HG03196 (cell line): ENCODE measurements around the gene VAC14.

ENCODE experiments used
- ATAC-seq: cut with Tn5 transposase; IDR thresholded peaks from one replicate; pipeline ENCODE4 v1.9.1; 2021; ENCODE audit not compliant: unreplicated experiment

The VAC14 gene

DNA sequence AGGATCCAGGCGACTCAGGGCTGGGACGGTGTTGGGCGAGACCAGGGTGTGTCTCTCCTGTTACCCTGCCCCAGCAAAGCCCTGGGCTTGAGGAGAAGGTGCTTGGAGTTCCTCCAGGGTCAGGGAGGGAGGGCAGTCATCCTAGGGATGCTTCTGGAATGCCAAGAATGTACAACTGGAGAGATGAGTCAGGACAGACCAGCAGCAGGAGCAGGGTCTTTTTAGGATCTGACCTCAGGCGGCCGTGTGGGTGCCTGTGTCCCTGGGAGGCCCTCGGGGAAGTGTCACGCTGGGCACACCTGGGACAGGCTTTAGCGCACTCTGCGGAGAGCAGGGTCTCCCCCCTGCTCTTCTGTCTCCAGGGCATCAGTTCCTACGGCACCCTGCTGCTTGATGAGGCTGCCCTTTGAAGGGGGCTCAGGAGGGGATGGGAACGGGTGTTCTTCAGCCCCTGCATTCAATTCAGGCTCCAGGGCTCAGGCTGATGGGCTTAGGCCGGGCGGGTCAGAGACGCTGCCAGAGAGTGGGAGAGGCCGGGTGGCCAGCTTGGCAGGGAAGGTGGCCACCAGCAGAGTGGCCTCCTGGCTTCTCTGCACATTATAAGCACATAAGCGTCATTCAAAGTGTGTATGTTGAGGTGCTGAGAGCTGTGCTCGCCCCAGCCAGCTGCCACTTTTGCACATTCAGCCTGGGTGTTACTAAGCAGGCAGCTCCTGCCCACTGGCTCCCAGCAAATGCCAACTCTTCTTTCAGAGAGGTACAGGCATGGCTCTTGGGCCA, 106.7 kb downstream of the VAC14 start:
- ATAC-seq: no peak

DNA sequence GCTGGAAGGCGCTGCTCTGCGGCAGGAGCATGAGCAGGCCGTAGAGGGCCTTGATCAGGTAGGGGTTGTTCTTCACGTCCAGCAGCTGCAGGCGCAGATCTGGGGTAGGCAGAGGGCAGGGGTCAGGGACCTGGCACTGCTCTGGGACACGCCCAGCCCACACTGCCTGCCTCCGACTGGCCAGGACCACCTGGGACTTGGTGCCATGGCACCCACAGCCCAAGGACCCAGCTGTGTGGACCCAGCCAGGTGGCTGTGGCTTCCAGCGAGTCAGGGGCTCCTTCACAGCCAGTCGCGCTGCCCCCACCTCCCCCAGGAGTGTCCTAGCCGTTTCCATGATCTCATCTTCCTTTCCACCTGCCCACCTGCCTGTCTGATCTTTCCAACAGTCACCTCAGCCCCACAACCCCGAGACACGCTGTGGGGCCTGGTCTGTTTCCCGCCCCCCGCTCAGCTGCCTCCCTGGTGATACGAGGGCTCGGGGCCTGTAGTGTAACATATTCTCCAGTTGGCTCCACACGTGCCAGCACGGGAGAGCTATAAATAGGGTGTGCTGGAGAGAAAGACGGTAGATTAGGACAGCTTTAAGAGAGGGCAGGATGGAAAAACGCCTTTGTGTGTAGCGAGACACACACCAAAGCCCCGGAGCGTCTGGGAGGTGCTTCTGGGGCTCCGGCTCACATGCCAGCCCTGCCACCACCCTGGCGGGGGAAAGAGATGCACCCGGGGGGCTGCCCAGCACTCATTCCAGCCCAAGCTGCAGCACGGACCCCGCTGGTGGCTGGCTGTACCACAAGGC, 107.9 kb downstream of the VAC14 start:
- no peak for ATAC-seq

DNA sequence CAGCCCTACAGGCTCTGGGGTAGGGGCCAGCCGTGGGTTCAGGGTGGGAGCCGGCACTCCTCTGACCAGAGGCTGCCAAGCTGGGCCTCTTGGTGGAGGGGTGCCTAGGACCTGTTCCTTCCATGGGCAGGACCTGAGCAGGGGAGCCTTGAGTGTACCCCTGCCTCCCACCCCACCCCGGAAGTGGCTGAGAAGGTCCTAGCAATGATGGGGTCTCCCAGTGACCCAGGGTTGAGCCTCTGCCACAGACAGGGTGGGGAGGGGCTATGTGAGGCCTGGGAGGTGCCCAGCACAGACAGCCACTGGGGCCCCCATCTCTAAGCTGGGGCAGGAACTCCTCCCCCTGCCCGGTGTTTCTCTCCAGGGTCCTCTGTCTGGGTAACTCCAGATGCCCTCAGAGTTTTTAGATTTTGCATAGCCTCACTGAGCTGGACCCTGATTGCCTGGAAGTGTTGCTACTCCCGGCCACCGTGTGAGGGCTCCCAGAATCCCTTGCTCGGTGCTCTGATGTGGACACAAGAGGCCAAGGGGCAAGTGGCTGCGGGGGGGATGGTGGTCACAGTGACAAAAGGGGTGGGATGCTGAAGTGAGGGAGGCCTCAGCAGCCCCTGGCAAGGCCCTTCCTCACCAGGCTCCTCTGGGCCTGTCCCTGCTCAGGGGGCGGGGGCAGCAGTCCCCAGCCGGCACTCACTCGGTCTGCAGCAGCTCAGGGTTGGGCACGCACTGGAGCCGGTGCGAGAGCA, 108.7 kb downstream of the VAC14 start:
- ATAC-seq: no peak

DNA sequence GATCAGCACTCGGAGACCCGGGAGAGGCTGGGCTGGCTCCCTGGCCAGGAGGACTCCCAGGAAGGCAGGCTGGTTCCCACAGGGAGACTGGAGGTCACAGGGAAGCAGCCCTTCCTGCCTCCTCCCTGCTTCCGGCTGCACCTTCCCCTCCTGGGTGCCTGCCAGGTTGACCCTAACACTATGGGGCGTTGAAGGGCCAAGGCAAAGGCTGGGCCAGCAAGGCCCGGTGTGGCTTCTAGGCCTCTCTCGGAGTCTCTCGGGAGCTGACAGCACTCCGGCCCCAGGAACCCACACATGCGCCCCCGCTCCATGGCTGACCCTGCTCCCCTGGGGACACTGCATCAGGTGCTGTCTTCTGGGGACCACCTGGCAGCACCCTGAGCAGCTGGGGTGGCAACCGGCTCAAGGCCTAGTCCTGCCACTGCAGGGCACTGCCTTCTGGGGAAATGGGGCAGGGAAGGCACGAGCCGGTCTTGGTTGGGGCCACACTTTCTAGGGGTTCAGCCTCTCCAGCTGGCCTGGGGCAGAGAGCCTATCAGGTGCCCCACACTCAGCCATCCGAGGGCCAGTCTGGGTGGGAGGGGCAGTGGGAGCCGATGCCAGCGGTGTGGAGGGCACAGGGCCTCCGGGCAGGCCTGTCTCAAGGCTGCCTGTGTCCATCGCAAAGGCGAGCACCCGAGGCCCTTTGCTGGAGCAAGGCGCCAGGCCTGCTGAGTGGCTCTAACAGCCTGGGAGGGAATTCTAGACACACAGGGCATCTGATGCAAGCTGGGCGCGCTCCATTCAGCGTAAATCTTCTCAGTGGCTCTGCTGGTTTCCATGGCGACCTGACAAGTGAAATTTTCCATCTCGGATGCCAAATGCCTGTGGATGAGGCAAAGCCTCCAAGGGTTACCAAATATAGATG, 109.5 kb downstream of the VAC14 start:
- ATAC-seq: no peak

DNA sequence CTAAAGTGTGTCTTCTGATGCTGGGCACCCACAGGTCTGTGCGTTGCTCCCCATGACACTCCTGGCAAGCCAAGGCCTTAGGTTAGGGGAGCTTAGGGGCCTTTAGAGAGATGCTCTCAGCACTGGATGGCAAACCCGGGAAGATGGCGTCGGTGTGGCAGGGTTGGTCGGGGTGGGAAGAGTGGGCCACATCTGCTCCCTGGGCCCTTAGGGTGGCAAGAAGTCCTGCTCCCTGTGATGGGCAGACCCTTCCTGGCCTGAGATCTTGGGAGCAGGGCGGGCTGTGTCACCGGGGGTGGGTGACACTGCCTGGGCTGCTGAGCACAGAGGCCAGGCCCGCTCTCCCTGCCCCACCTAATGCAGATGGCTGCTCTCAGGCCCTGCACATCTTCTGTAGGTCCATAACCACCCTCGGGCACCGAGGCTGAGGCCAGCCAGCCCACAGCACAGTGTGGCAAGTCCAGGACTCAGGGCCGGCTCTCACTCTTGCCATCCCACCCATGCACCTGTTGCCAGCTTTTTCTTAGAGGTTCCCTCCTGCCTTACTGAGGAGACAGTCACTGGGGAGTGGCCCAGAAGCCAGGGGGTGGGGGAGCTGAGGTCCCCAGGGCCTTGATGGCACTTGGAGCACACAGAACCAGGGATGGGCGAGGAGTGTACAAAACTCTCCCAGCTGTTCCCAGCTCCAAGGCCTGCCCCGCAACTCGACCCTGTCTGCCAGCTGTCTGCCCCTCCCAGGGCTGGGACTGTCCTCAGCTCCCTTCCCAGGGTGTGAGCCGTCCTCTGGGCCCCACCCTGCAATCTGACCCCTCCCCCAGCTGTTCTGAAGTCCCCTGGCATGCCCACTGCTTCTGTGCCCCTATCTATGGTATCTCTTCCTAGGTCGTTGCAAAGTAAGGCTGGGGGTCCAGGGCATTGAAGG, 110.7 kb downstream of the VAC14 start:
- ATAC-seq: no peak

DNA sequence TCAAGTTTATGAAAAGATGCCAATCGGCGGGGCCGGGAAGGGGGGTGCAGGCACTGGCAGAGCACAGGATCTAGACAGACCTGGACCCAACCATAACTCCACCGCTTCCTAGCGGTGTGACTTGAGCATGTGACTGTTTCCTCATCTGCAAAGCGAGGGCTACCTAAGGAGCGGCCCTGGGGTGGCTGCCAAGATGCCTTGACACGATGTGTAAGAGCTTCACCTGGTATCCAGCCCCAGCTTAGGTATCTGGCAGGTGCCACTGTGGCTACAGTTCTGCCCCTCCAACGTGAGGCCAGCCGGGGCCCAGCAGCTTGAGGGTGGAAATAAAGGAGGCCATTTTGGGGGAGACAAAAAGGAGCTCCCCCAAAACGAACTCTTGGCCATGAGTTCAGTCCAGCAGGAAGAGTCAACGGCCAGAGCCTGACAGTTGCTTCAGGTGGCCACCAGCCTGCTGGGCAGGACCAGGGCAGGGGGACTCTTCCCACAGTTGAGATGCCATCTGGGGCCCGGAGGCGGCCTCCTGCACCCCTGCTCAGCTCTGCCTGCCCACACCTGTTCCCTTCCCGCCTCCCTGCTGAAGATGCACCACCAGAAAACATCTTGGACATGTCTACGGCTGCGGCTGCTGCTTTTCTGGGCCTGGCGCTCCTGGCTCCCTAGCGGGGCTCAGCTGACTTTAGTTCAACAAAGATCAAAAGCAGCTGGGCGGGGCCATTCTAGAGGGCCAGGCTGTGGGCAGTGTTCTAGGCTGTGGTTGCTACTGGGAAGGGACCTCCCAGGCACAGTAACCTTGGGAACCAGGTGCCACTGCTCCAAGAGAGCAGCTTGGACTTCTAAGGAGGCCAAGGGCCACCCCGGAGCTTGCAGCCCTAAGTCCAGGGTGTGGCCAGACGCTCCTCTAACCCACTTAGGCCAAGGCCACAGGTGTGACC, 111.7 kb downstream of the VAC14 start:
- no peak for ATAC-seq

DNA sequence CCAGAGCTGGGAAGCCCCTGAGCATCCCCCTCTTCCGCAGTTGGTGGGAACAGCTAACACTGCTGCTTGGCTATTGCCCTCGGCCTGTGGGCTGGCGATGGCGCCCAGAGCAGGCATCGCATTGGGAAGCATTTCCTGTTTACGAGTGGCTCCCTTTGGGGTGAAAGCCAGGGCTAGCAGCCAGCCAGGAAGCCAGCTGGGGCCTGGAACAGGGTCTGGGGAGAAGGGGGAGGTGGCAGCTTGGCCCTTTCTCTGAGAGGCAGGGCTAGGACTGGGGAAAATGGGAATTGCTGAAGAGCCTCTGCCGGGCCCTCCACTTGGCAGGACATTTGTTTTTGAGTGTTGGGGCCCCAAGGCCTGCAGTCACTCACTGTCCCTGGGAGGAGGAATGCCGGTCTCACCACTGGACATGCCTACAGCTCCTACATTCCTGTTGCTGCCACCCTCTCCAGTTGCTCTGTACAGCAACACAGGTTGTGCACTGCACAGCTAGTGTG, 112.7 kb downstream of the VAC14 start:
- no peak for ATAC-seq

DNA sequence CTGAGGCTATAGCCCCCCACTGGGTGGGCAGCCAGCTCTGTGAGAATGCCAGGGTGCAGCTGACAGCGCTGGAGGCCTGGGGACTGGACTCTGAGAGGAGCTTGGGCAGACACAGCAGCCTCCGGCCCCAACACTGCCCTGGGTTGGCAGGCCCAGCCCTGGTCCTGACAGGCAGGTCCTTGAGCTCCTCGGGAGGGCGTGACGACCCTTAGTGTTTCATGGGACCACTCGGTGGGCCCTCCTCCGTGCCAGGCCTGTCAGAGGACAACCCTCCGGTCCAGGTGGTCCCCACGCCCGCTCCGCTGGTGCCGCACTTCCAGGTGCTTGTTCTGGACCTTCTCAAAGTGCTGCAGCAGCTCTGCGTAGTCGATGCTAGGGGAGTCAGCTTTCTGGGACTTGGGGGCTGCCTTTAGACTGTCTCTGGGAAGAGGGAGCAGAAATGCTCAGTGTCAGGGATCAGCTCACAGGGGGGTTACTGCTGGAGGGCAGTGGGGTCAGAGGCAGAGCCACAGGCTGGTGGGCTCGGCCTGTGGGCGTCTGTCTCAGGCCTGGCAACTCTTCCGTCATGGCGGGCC, 113.2 kb downstream of the VAC14 start:
- no peak for ATAC-seq

DNA sequence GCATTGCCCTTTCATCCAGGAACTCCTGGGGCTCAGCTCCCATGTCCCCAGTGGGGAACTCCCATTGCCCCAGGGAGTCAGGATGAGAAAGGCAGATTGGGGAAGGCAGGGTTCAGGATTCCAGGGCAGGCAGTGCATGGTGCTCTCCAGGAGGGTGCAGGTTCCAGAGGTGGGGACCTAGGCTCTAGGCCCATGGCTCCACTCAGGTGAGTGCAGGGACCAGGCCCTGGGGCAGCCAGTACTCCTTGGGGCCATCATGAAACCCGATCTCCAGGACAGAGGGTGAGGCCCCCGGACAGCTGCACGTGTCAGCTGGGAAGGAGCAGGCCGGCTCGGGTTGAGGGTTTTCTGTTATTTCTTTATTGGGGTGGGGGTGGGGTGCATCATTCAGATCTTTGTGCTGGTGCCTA, 113.9 kb downstream of the VAC14 start:
- ATAC-seq: no peak

DNA sequence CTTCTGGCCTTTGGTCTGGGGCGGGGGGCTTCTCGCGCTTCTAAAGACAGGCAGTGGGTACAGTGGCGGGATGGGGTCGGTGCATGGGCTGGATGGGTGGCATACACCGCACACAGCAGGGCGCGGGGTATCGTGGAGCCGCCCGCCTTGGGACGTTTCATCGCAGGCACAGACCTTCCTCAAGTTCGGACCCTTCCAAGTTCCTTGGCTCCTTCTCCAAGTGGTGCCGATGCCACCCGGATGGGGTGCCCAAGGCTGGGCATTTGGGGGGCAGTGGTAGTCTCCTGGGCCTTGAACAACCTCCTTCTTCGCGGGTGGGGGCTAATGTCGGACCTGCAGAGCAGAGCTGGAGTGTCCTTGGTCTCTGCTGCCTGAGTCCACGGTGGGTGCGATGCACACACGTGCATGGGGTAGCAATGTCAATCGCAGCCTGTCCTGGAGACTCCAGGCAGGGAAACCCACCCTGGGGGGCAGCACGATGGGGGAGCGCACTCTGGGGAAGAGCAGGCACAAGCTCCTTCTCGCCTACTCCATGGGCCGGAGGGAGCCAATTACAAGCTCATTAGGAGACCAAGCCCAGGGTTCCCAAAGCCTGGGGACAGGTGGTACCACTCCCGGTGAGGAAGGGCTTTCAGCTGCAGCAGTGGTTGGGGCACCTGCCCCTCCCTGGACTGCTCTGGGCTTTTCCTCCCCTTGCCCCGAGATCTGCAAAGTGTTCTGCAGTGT, 114.4 kb downstream of the VAC14 start:
- ATAC-seq: no peak

DNA sequence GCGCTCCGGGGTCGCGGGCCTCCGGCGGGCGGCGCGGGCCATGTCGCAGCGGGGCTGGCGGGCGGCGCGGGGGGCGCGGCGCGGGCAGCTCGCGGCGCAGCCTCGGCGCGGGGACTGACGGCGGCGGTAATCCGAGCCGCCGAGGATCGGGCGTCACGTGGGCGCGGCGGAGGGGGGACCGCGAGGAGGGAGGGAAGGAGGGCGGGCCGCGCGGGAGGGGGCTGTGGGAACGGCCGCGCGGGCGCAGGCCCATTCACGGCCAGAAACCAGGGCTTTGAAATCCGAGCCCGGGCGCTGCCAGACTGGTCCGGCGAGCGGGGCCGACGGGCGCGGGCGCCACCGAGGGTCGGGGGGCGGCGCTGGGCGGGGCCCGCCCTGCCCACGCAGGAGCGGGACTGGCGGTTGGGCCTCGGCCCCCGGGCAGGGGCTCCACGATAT, 115.0 kb downstream of the VAC14 start, which contains the start of gene MTSS2:
Gene MTSS2, minus strand, starts transcription at position 116 of the 438 bp plus-strand sequence. CDS start 262 bp downstream, outside the sequence.
- ATAC-seq: no peak

DNA sequence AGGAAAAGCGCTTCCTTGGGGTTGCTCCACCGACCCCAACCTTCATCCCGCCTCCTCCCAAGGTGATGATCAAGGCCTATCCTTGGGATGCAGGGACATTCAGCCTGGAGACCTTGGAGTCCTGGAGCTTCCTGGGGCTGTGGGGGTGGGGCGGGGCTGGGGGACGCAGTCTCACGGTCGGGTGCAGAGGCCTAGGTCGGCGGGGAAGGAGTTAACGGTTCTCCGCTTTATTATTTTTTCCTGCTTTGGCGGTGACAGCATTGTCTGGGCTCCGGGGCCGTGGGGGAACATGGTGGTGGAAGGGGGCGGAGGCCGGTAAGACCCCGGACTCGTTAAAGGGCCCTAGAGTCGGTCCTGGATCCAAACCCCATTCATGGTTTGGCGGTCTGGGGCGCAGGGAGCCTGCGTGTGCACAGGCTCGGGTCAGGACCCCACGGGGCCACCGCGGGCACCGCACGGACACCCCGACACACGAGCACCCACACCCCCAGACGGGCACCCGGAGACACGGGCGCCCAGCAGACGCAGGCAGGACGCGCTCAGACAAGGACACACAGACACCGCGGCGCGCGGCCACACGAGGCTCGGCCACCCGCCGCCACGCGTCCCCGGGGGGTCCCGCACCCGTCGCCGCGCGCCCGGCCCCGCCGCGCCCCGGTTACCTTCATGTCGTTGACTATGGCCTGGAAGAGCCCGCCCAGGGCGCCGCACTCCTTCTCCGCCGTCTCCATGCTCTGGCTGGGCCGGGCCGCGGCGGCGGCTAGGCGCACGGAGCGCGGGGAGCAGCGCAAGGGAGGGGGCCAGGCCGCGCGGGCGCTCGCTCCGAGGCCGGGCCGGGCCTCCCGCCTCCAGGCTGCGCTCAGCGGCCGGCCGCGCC, 115.7 kb downstream of the VAC14 start:
- ATAC-seq: no peak

DNA sequence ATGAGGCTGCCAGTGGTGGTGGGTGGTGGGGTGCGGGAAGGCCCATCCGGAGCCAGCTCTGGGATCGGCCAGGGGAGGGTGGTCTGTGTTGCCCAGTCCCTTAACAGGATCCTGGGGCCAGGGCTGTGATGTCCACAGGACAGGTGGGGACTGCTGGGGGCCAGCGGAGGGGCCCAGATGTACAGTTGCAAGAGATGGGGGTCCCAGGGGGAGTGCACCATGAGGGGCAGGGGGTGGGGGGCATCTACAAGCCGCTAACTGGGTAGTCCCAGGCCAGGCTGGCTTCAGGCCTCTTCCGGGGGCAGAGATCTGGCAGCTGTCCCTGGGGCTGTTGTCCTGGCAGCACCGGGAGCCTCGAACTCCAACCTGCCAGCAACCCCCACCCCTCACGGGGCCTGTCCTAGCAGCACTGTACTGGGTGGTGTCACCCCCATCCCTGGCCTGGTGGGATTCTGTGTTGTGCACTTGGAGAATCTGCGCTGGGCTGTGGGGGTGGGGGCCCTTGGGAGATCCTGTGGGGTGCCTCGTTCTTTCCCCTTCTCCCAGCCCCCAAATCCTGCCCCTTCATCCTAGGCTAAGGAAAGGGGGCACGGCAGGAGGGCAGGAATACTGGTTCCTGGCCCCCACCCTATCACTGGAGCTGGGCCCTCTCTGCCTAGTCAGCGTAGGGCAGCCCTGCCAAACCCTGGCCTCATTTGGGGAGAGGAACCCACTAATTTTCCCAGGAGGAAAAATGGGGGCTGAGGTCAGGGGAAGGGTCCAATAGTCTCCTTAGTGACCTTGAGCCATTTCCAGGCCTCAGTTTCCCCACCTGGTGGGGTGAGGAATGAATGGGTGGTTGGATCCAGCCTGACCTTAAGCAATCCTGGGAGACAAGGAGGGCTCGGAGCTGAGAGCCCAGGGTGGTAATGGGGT, 116.6 kb downstream of the VAC14 start:
- ATAC-seq: no peak

DNA sequence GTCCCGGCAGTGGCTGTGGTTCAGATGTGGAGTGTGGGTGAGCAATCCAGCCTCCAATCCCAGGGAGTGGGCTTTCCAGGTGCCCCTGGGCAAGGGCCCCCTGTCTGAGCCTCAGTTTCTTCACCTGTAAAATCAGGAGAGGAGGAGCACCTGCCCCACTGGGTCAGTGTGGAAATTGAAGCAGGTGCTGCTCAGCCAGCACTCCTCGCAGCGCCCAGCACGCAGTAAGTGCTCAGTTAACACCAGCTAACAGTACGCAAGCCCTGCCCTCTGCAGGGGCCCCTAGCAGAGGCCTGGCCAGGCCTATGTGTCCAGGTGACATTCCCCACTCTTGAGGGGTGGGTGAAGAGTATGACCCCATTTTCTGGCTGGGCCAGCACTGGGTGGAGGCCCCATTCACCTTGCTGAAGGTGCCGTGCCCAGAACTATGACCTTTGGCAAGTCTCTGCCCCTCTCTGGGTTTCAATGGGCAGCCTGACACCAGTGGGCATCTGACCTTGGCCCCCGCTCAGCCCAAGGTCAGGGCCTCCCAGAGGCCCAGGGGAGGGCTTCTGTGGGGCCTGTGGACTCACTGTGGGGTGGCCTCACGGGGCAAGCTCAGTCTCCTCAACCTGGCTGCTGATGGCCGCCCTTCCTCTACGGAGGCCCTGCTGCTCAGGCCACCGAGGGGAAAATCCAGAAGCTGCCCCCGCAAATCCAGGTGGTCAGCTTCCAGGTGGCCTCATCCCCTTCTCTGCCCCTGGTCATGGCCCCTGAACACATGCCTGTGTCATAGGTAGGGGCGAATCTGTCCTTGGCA, 117.6 kb downstream of the VAC14 start:
- ATAC-seq: no peak
